ENCODE data around the gene CCN5.
"Not testable (repeated sequence)": the region's sequence is repeated elsewhere in the genome, so short reads cannot be mapped to it uniquely, and the experiment has no call there.

CCN5 gene

DNA sequence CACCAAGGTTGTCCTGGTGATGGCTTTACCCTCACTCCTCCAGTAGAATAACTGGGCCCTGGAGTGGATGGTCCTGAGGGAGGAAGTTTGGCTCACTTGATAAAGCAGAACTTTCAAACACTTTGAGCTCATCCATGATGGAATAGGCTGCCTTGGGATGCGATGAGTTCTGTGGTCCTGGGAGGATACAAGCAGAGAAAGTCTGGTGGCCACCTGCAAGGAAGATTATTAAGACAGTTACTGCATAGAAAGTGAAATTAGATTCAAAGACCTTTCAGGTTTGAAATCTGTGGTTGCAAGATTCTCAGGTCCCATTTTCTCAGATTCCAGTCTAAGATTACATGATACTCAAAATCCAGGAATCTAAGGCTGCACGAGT is 19.9 kb upstream of the CCN5 start:
- DNase-seq (ENCODE audit: low read depth) = no peak

DNA sequence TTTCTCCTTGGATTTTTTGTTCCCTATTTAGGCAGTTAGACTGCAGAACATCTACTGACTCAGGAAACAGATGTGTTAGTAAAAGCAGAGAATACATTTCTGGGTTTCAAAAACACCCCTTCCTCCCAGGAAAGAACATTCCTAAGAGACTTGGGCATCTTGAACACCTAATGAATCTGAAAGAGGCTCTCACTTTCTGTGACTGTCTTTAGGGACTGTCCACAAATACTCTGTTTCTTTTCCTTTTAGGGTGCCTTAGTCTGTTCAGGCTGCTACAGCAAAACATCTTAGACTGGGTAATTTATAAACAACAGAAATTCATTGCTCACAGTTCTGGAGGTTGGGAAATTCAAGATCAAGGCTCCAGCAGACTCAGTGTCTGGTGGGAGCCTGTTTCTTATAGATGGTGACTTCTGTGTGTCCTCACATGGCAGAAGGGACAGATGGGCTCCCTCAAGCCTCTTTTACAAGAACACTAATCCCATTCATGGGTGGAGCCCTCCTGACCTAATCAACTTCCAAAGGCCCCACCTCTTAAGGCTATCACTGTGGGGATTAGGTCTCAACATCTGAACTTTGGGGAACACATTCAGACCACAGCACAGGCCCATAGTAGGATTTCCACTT is 19.4 kb upstream of the CCN5 start:
- DNase-seq (ENCODE audit: low read depth) = peak; percentile 77

DNA sequence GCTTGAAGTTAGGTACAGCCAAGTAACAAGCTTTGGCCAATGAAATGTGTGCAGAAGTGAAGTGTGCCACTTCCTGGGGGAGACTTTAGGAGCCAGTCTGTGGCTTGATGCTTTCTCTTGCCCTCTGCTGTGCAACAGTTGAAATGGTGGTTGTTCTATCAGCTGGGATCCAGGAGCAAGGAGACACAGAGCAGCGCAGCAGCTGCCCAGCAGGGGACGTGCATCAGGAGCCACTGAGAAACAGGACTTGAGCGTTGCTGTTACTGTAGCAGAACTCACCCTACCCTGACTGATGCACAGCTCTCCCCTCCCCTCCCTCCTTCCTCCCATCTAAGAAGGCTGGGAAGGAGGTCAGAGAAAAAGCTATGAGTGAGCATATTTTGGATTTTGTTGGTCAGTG is 18.9 kb upstream of the CCN5 start:
- DNase-seq (ENCODE audit: low read depth) = no peak

DNA sequence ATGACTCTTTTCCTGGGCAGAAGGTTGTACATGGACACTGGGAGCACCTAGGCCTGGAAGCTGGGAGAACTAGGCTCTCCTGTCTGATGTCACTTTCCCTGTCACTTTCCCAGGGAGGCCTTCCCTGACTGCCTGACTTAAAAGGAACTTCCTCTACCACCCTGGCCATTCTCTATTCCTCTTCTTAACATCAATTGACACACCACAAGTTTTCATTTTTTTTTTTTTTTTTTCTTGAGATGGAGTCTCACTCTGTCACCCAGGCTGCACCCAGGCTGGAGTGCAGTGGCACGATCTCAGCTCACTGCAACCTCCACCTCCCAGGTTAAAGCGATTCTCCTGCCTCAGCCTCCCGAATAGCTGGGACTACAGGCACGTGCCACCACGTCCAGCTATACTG is 18.1 kb upstream of the CCN5 start:
- not testable (repeated sequence) for DNase-seq (ENCODE audit: low read depth)

DNA sequence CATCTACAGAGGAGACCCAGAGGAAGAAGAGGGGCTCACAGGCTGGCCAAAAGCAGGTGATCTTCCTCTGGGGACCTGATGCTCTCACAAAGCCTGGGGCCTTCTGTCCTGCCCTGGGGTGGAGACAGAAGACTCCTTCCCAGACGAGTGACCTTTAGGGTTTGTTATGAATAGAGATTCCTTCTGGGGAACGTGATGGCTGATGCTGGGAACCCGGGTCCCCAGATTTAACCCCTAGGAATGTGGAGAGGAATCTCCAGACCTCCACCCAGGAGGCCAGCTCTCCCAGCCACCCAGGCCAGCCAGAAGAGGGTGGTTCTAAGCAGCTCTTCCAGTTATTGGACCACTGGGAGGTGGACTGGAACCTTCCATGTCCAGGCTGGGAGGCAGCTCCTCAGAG is 16.8 kb upstream of the CCN5 start:
- DNase-seq (ENCODE audit: low read depth) = no peak

DNA sequence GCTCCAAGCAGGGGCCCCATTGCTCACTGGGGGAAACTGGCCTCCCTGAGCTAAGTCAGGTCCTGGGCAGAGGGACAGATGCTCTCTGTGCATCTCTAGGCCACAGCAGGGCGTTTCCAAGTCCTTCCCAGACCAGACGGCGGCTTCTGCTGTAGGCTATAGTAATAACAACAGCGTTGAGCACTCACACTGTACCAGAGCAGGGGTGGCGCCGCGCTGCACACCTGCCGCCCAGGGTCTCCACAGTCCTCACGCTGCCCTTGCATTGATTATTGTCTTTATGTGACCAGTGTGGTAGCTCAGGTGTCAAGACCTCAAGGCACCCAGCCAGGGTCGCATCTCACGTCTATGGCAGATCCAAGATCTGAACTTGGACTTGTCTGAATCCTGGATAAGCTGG is 14.9 kb upstream of the CCN5 start:
- no peak for DNase-seq (ENCODE audit: low read depth)

DNA sequence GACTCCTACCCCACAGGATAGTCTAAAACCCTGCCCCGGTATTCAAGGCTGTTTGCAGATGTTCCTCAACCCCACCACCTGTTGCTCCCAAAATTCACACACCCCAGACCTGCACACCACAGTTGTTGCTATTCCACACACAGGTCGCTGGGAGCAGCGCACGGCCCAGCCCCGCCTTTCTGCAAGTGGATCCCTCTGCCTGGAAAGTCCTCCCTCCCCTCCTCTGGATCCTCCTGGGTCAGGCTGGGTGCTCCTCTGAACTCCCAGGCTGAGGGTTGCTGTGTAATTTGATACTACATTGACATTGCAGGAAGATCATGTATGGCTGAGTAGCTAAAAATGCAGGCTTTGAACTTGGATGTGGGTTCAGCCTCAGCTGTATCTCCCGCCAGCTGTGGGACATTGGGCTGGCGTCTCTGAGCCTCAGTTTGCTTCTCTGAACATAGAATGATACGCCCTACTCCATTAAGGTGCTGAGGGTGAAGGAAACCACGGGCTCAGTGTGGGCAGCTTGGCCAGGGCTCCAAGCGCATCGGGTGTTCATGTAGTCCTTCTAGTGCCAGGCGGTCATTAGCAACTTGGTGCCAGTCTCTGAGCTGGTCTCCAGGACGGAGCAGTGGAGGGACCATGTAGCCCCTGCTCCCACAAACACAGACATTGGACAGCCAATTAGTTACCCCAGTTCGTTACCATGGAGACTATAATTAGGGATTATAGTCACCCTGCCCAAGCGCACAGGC is 13.9 kb upstream of the CCN5 start:
- DNase-seq (ENCODE audit: low read depth) = peak; percentile 58

DNA sequence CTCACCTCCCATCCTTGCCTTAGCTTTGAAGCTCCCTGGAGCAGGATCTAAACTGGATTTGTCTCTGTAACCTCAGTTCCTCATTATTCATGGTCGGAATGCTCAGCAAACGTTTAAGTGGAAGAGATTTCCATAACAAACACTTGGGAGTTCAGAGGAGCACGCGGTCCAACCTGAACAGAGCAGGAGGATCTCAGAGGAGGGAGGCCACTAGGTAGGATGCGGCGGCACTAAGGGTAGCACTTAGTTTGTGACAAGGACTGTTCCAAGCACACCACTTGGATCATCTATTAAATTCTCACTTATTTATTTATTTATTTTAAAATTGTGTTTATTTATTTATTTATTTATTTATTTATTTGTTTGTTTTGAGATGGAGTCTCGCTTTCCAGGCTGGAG is 13.3 kb upstream of the CCN5 start:
- no peak for DNase-seq (ENCODE audit: low read depth)

DNA sequence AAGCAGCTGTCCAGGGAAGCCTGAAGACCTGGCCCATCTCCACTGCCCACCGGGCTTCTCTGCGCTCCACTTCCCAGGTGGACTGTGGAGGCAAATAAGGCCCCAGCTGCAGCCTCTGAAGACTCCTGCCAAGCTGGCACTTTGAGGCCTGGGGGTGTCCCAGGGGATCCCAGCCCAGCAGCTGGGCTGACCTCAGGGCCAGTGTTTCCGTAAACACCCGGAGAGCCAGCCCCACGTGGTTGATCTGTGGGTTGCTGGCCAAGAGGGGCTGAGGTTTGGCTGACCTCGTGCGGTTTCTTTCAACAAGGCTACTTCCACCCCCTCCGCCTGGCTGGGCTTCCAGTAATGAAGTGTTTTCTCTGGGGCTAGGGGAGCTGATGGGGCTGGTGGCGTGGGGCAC is 12.4 kb upstream of the CCN5 start:
- peak; percentile 93 for DNase-seq (ENCODE audit: low read depth)

DNA sequence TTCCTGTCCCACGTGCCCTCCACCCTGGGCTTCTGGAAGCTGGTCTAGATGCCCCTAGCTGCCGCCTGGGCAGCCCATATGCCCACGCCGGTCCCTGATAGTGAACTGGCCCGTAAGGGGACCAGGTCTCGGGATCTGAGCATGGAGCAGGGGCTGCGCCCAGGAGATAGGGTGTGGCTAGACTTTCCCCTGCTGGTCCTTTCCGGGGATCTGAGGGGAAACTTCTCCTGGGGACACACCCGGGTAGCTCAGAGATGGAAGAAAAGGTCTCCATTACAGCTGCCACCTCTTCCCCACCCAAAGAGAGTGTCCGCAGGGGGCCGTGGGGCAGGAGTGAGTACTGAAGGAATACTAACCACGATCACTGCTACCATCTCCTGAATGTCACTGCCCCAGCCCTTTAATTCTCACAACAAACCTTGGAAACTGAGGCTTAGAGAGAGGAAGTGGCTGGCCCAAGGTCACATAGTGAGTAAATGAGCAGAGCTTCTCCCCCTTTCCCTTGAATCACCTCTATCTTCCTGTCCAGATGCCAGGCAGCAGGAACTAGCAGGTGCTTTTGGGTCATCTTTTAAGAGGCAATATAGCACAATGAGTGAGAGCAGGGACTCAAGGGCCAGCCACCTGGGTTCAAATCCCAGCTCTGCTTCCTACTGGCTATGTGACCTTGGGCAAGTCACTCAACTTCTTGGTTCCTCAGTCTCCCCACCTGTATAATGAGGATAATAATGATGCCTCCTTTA is 11.8 kb upstream of the CCN5 start:
- DNase-seq (ENCODE audit: low read depth) = no peak

DNA sequence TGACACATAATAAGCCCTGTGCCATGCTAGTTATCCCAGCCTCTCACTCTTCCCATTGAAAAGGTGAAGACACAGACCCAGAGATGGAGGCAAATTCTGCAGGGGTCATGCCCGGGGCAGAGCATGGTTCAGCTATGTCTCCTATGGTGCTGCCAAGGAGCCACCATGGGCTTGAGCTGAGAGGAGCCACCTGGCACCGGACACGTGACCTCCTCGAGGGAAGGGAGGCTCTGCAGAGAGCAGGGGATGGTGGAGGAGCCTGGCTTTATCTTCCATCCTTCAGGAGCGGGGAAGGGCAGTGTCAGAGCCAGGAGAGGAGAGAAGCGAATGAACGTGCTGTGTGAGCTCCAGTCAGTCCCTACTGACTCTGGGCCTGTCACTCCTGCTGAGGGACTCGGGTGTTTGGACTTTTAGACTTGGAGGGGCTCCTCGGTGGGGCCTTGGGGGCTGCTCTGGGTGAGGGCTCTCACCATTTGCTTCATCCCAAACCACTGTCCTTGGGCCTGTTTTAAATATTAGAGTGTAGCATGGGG is 11.1 kb upstream of the CCN5 start:
- DNase-seq (ENCODE audit: low read depth) = no peak

DNA sequence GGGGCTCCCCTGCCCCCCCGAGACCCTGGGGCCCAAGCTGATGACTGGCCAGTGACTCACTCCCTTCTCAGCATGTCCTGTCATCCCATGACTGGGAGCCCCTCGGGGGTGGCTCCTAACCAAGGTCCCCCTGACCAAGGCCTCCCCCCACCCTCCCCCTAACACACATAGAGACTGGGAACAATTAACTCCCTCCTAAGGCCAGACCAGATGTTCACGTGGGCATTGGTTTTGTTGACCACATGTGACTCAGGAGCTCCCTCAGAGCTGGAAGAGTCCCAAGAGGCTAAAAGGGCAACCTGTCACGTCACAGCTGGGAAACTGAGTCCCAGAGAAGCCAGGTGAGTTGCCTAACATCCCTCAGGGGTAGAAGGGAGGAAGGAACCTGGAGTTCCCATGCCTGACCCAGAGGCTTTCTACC is 10.6 kb upstream of the CCN5 start:
- DNase-seq (ENCODE audit: low read depth) = peak; percentile 70

DNA sequence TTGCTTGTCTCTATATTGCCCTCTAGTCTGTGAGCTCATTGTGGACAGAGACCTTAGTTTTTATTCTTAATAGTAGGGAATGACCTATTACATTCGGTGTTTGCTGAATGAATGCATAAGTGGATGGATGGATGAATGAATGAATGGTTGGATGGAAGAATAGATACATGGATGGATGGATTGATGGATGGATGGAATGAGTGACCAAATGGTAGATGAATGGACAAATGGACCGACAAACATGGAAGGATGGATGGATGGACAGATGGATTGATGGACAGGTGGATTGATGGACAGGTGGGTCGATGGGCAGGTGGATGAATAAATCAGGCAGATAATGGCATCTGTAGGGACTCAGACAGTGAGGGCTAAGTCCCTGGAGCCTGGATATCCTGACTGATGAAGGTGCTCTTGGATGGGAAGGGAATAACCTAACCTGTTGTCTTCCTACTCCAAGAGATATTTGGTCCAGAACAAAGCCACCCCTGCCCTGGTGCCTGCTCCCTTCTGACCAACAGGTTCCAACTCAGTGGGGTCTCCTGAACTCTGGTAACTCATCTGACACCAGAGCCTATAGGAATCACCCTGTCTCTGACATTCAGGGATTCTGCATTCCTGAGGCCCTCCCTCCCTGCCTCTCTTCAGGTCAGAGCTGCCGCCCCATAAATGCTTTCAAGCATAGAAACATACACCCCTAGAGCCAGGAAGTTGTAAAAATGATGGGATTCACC is 9.6 kb upstream of the CCN5 start:
- no peak for DNase-seq (ENCODE audit: low read depth)

DNA sequence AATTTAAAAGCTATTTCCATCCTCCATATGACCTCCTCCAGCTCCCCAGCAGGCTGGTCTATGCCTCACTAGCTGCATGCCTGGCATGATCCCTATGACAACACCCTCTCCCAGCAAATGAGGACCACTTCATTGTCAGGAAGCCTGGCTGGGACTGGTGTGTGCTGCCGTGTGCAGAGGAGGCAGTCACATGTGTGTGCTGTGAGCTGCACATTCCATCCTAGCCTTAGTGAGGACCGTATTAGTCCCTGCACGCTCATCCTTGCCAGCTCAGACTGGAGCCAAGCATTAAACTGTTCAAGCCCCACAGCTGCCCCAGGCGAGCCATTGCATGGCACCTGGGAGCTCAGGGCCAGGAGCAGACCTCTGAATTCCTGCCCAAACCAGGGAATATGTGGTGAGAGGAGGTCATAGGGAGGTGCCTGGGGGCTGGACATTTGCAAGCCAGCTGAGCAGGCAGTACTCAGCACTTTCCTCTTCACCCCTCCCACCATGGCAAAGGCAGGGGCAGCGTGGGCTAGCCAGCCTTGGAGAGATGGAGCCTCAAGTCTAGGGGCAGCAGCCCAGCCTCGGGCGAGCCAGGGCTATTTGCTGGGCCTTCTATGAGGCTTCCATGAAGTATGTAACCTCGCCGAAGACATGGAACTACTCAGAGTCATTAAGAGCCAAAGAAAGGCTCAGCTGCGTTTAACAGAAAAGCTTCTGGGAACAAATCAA is 8.7 kb upstream of the CCN5 start:
- DNase-seq (ENCODE audit: low read depth) = no peak

DNA sequence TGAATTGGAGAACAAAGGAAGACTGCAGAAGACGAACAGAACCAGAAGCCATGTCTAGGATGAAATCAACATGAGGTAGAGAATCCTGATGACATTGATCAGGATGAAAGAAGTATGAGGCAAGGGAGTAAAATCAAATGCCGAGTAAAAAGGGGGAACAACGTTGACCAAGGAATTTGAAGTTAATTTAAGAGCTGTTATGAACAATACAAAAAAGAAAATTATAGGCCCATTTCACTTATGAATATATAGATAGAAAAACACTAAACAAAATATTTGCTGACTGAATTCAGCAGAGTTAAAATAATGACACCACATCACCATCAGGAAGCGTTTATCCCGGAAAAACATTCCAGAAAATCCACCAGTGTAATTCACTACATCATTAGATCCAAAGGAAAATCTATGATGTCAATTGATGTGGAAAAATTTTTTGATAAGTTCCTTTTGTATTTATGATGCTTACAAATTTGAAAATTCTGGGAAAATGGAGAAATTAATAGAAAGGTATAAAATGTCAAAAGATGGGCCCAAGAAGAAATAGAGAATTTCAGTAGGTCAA is 8.1 kb upstream of the CCN5 start:
- DNase-seq (ENCODE audit: low read depth) = no peak

DNA sequence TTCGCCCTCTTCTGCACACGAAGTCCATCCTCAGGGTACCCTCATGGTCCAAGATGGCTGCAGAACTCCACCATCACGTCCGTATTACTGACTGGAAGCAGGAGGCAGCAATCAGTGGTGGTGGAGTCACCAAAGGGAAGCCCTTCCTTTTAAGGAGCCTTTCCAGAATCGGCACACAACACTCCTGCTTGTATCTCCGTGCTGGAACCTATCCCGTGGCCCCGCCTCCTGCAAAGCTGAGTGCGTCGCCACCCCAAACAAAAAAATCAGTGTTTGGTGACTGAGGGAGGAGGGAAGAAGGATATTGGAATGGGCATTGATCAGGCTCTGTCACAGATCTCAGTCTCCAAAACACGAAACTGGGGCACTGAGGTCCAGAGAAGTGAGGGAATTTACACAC is 5.8 kb upstream of the CCN5 start:
- DNase-seq (ENCODE audit: low read depth) = no peak

DNA sequence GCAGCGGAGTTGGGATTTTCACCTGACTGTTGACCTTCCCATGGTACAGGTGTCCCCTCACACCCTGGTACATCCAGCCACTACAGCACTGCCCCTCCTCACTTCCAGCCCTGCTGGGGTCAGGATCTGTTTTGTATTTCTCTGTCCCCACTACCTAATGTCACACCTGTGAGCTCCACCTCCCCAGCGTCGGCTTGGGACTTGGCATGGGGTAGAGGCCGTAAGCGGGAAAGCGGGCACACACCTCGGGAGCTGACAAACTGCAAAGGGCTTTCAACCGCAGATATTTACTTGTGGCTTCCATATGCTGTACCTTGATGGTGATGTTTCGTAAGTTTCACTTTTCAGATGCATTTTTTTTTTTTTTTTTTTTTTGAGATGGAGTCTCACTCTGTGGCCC is 5.4 kb upstream of the CCN5 start:
- DNase-seq (ENCODE audit: low read depth) = no peak

DNA sequence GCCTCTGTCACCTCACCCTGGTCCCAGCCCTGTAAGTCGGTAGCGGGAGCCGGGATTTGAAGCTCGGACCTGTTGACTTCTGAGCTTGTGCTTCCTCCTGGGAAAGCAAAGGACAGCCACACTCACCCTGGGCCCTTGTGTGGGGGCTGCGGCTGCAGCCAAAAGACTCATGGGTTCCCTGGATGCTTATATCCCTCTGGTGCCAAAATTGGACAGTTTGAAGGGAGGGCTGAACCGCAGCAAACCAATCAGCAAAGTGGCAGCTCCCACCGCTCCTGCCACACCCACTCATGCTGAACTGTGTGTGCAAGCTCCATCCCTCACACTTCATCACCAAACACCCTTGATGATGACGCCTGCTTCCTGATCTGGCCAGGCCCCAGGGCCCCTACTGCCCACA is 3.9 kb upstream of the CCN5 start:
- DNase-seq (ENCODE audit: low read depth) = peak; percentile 43

DNA sequence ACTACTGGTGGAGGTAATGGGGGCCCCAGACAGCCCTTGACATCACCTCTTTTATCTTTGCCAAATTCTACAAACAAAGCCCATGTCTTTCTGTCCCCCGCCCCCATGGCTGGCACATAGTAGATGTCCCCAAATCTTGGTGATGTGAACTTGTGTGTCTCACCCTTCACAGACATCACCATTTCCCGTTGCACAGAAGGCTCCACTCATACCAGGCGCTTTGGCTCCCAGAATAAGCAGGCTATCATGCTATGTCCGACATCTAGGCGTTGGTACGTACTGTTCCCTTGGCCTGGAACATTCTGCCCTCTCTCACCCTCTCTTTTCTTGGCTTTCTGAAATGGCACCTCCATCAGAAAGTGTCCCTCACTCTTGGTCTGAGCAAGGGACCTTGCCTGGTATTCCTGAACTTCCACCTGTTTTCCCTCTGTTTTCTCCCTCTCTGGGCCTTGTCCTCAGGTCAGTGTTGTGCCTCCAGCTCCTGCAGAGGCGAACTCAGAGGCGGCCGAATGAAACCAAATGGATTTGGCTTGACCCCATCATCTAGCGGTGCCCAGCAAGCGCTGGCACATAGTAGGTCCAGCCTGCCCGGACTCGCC is 968 bp upstream of the CCN5 start:
- DNase-seq (ENCODE audit: low read depth) = no peak

DNA sequence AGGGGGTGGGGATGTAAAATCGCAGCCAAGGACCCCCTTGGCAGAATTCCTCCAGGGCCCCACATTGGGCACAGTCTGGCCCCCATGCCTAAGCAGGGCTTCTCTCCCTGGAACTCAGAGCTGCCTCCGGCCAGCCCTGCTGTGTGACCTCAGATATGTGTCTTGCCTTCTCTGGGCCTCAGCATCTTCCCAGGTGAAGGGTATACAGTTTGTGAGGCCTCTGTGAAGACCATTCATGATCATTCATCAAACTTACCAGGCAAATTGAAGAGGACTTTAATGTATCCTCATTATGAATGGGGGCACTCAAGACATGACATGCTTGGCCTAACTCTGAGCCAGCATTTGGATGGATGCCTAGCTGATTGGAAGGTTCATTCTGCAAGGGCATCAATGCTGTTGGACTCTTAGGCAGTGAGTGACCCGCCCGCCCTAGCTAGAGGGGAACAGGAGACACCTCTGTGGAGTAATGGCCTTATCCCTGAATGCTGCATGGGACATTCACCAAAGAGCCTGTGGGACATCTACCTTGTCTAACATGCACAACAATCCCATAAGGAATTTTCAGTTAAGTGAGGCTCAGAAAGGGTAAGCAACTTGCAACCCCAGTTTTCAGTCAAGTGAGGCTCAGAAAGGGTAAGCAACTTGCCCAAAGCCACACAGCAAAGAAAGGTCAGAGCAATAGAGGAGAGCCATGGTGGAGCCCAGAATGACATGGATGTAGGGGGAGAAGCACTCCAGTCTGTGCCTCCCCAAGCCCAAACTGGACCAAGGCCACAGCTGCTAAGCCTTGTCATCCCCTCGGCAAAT is 535 bp downstream of the CCN5 start:
- no peak for DNase-seq (ENCODE audit: low read depth)
